Esophagus muscularis mucosa (tissue), 3 donors: ENCODE results near the gene A3GALT2.

Source experiments
- CTCF ChIP-seq, 3 experiments: fragments of 200-600 bp in 2 of 3; fragments of 450-650 bp in 1 of 3; sonication (generic) in 2 of 3; IDR thresholded peaks; one replicate each; pipeline ENCODE4 v1.5.1; 2017 to 2019; ENCODE audit warnings: antibody characterized with exemption in 3 of 3, mild to moderate bottlenecking in 2 of 3, moderate library complexity in 1 of 3
- POLR2A ChIP-seq: fragments of 450-650 bp; IDR thresholded peaks from one replicate; pipeline ENCODE4 v1.6.1; 2017; ENCODE audit warnings: antibody characterized with exemption, moderate library complexity, mild to moderate bottlenecking, low read depth

DNA sequence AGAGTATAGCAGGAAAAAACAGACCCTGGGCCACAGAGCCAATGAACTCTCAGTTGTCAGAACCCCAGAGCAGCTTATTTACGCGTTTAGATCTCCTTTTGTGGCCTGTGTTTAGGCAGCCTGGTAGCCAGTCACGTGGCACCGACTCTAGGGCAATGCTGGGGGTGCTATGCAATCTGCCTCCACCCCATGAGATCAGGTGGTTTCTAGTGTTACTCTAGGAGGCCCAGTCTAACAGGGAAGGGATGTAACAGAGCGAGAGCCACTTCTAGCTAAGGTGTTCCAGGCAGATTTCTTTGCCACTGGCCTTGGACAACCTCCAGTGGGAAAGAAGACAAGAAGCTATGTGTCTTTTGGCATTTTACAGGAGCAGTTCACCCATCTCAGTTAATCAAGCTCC, 12.0 kb upstream of the A3GALT2 start:
- no peak for TF ChIP-seq CTCF (IDR thresholded peaks at IDR 0.05)
- TF ChIP-seq POLR2A, result no peak
